22Rv1 (cell line): Measurements from ENCODE around the gene HCST.

ENCODE experiments used
- H3K27ac ChIP-seq: fragments of 450-650 bp; 2 replicates; pipeline ENCODE4 v1.5.1; 2017
- CTCF ChIP-seq: fragments of 450-650 bp; IDR thresholded peaks from 2 replicates; pipeline ENCODE4 v1.5.1; 2017; ENCODE audit warnings: mild to moderate bottlenecking
- ZFX ChIP-seq: fragments of 450-650 bp; IDR thresholded peaks from 2 replicates; pipeline ENCODE4 v1.6.1; 2017; ENCODE audit warnings: antibody characterized with exemption, borderline replicate concordance

Gene HCST

DNA sequence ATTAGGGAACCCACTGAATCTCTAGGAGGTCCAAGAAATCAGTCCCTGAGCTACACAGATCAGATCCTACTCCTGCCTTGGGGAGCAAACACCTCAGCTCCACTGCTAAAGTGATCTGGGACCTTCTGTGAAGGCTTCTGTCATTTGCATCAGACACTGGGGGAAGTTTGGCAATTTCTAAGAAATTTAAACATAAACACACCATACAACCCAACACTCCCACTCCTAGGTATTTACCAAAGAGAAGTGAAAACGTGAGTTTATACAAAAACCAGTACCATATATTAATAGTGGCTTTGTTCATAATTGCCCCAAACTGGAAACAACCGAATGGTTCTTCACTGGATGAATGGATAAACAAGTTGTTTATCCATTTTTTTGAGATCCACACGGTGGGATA, 13.1 kb downstream of the HCST start:
- no peak for TF ChIP-seq CTCF
- no peak for TF ChIP-seq ZFX
- H3K27ac ChIP-seq: no peak overlapping the region

- H3K27ac ChIP-seq: no peak overlapping the region
- no peak for TF ChIP-seq ZFX
- TF ChIP-seq CTCF: no peak
Observed at GRCh38 chr19:35919306-35919705, 17.0 kb downstream of the HCST start.

DNA sequence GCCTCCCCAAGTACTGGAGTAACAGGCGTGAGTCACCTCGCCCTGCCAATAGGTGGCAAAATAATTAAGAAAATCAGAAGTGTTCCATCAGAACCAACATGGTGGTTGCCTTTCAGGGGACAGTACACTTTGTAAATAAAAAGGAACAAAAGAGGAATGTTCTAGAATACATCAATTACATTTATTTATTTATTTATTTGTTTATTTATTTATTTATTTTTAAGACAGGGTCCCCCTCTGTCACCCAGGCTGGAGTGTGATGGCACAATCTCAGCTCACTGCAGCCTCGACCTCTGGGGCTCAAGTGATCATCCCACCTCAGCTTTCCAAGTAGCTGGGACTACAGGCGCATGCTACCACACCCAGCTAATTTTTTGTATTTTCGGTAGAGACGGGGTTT, 18.7 kb downstream of the HCST start:
- no peak for TF ChIP-seq CTCF
- no peak for TF ChIP-seq ZFX
- no peak overlapping the region for H3K27ac ChIP-seq

GRCh38 chr19:35925501-35925900, 23.2 kb downstream of the HCST start:
- no peak overlapping the region for H3K27ac ChIP-seq
- TF ChIP-seq ZFX: no peak

DNA sequence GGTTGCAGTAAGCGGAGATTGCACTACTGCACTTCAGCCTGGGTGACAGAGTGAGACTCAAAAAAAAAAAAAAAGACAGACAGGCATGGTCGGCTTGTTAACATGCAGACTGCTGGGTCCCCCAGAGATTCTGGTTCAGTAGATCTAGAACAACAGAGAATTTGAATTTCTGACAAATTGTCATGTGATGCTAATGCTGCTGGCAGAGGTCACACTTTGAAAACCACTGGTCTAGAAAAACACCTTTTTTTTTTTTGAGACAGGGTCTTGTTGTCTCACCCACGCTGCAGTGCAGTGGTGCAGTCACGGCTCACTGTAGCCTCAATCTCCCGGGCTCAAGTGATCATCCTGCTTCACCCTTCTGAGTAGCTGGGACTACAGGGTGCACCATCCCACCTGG, 26.2 kb downstream of the HCST start:
- no peak overlapping the region for H3K27ac ChIP-seq
- TF ChIP-seq CTCF (no peak), ZFX (no peak)

DNA sequence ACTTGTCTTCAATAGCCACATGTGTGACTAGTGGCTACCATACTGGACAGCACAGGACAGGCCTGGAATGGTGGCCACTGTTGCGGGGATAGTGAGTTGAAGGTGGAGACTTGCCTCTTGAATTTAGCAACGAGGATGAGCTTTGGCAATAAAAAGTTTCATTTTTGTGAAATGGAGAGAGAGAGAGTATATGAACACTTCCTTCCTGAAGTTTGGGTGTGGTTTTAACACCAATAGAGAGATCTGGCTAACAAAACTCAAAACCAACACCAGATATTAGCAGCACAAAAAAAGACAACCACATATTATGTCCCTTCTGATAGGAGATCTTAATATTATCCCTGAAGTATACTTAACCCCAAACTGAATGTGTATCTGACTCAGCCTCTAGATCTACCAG, 27.5 kb downstream of the HCST start:
- TF ChIP-seq ZFX (no peak), CTCF (no peak)
- no peak overlapping the region for H3K27ac ChIP-seq

DNA sequence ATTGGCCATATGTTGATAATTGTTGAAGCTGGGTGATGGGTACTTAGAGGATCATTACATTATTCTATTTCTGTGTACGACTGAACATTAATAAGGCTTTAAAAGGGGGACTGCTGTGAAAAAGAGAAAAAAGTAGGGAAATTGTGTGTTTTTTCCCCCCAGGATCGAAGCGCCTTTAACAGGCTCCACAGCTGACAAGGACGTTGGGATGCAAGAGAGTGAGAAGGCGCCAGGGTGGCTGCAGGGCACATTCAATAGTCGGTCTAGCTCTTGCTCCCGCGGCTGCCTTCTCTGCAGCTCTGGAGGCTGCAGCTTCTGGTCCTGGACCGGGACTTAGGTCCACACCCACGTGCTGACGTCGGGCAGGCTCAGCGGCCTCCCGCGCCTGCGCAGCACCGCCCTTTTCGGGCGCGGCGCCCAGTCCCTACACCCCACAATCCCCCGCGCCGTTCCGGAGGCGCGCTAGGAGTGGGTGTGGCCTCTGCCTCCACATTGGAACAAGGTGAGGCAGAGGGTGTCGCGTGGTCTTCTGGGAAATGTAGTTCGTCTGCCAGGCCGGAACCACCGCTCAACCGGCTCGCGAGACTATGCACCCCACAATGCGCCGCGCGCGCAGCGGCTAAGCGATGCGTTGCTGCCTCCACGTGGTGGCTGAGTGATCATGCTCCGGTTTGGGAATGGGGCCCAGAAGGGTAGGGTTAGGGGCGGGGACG, 29.0 kb downstream of the HCST start:
- TF ChIP-seq CTCF (peak; percentile 93), ZFX (no peak)
- peak overlapping the region; percentile 71 for H3K27ac ChIP-seq

- TF ChIP-seq CTCF (peak; percentile 68), ZFX (no peak)
- H3K27ac ChIP-seq: no peak overlapping the region
Observed at GRCh38 chr19:35931874-35932202, 29.5 kb downstream of the HCST start.
